ENCODE measurements around the gene SPRR2F.

DNA sequence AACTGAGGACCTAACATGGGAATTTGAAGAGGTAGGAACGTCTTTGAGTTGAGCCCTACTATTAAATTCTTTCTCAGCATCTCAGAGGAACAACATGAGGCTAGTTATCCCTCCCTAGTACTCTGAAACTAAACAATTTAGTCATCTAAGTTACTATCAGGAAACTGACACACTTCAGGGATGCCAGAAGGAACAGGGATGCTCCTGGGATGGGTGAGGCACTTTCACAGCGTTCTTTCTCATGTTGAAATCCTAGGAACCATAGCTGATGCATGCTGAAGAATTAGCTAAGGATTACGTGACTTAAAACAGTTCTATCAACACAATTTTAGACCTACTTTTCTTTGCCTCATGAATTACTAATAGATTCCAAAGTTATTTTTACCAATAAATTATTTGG, 39.2 kb upstream of the SPRR2F start:
- TF ChIP-seq, protein P1, sequence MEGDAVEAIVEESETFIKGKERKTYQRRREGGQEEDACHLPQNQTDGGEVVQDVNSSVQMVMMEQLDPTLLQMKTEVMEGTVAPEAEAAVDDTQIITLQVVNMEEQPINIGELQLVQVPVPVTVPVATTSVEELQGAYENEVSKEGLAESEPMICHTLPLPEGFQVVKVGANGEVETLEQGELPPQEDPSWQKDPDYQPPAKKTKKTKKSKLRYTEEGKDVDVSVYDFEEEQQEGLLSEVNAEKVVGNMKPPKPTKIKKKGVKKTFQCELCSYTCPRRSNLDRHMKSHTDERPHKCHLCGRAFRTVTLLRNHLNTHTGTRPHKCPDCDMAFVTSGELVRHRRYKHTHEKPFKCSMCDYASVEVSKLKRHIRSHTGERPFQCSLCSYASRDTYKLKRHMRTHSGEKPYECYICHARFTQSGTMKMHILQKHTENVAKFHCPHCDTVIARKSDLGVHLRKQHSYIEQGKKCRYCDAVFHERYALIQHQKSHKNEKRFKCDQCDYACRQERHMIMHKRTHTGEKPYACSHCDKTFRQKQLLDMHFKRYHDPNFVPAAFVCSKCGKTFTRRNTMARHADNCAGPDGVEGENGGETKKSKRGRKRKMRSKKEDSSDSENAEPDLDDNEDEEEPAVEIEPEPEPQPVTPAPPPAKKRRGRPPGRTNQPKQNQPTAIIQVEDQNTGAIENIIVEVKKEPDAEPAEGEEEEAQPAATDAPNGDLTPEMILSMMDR (conservative IDR thresholded peaks at IDR 0.05; ENCODE audit: low read depth, low read length) = no peak
- TF ChIP-seq EZH2phosphoT487 (IDR thresholded peaks at IDR 0.05; ENCODE audit: borderline replicate concordance, low read length) = no peak
